Mesendoderm (in vitro differentiated cells): ENCODE results near the gene NRP1.

Source experiments
- DNase-seq: peaks from one replicate; pipeline ENCODE4 v3.0.0; 2013
- H2AK5ac ChIP-seq: 2 replicates; pipeline ENCODE4 v1.6.1; 2013; ENCODE audit warnings: low read length, inconsistent platforms
- H2BK120ac ChIP-seq: 2 replicates; pipeline ENCODE4 v1.6.1; 2013; ENCODE audit warnings: low read depth, mild to moderate bottlenecking, low read length, moderate library complexity, mixed read lengths
- H2BK15ac ChIP-seq: replicated peaks from 2 replicates; pipeline ENCODE4 v1.6.1; 2013; ENCODE audit warnings: low read depth, mild to moderate bottlenecking, moderate library complexity
- H2BK5ac ChIP-seq: 2 replicates; pipeline ENCODE4 v1.6.1; 2013; ENCODE audit warnings: low read length, inconsistent platforms
- H3K18ac ChIP-seq: 2 replicates; pipeline ENCODE4 v1.6.1; 2013; ENCODE audit warnings: mild to moderate bottlenecking, low read length, mixed read lengths
- H3K23ac ChIP-seq: one replicate; pipeline ENCODE4 v1.6.1; 2013; ENCODE audit warnings: low read length
- H3K27ac ChIP-seq: 2 replicates; pipeline ENCODE4 v1.5.1; 2013; ENCODE audit warnings: low read depth, mild to moderate bottlenecking, inconsistent platforms, low read length, moderate library complexity
- H3K27me3 ChIP-seq: 2 replicates; pipeline ENCODE4 v1.6.1; 2013; ENCODE audit warnings: low read length, control low read depth, mild to moderate bottlenecking, inconsistent platforms; ENCODE audit not compliant: insufficient read depth, poor library complexity
- H3K36me3 ChIP-seq: 2 replicates; pipeline ENCODE4 v1.6.1; 2013; ENCODE audit warnings: low read length, inconsistent platforms; ENCODE audit not compliant: control insufficient read depth, insufficient read depth
- H3K4ac ChIP-seq: one replicate; pipeline ENCODE4 v1.6.1; 2013; ENCODE audit warnings: low read depth, mild to moderate bottlenecking, low read length, moderate library complexity
- H3K4me1 ChIP-seq: 2 replicates; pipeline ENCODE4 v1.6.1; 2013; ENCODE audit warnings: low read depth, low read length, inconsistent platforms; ENCODE audit not compliant: control insufficient read depth
- H3K4me2 ChIP-seq: 2 replicates; pipeline ENCODE4 v1.6.1; 2013; ENCODE audit warnings: low read length
- H3K4me3 ChIP-seq: 2 replicates; pipeline ENCODE4 v1.5.1; 2013; ENCODE audit warnings: mild to moderate bottlenecking, low read length
- H3K56ac ChIP-seq: one replicate; pipeline ENCODE4 v1.6.1; 2013; ENCODE audit warnings: low read length
- H3K79me1 ChIP-seq: 2 replicates; pipeline ENCODE4 v1.6.1; 2013; ENCODE audit warnings: low read length, inconsistent platforms
- H3K79me2 ChIP-seq: 2 replicates; pipeline ENCODE4 v1.6.1; 2013; ENCODE audit warnings: mild to moderate bottlenecking, low read length; ENCODE audit not compliant: control insufficient read depth, insufficient read depth
- H3K9ac ChIP-seq: 2 replicates; pipeline ENCODE4 v1.6.1; 2013; ENCODE audit warnings: low read length, inconsistent platforms
- H4K5ac ChIP-seq: one replicate; pipeline ENCODE4 v1.6.1; 2013; ENCODE audit warnings: low read length
- H4K8ac ChIP-seq: one replicate; pipeline ENCODE4 v1.6.1; 2013; ENCODE audit warnings: low read depth, mild to moderate bottlenecking, control low read depth, low read length, moderate library complexity
- WGBS: extraction: QIAGEN DNeasy Blood & Tissue Kit; methylation state at CpG from one replicate; pipeline ENCODE4 v1.1.7; 2013; ENCODE audit warnings: low lambda C conversion rate, missing lambda C conversion rate; ENCODE audit not compliant: insufficient coverage; ENCODE audit errors: extremely low coverage; 5-methylcytosine and 5-hydroxymethylcytosine counted together

NRP1 gene

GRCh38 chr10:33273295-33274002 is 61.0 kb downstream of the NRP1 start:
- no peaks in the 10 kb centered on the region for H3K79me1 ChIP-seq
- H3K79me2 ChIP-seq, result no peaks in the 10 kb centered on the region
- H3K4me2 ChIP-seq, result no peak overlapping the region
- no peak overlapping the region for H4K5ac ChIP-seq
- no peak for DNase-seq
- WGBS, result no CpG with 5 or more reads among the region's 19 CpGs
- no peak overlapping the region for H3K18ac ChIP-seq
- no peak overlapping the region for H3K4ac ChIP-seq
- H3K4me3 ChIP-seq, result no peak overlapping the region
- H4K8ac ChIP-seq, result no peak overlapping the region
- H3K27me3 ChIP-seq, result no peaks in the 10 kb centered on the region
- H3K4me1 ChIP-seq, result peaks cover 5% of the 10 kb centered on the region
- no peak overlapping the region for H3K9ac ChIP-seq
- no peak overlapping the region for H2BK120ac ChIP-seq
- H2BK5ac ChIP-seq, result no peak overlapping the region
- no peaks in the 10 kb centered on the region for H3K36me3 ChIP-seq
- H3K56ac ChIP-seq, result no peak overlapping the region
- no peak overlapping the region for H3K27ac ChIP-seq
- no peak overlapping the region for H3K23ac ChIP-seq
- no peak overlapping the region for H2AK5ac ChIP-seq
- no peak overlapping the region for H2BK15ac ChIP-seq

DNA sequence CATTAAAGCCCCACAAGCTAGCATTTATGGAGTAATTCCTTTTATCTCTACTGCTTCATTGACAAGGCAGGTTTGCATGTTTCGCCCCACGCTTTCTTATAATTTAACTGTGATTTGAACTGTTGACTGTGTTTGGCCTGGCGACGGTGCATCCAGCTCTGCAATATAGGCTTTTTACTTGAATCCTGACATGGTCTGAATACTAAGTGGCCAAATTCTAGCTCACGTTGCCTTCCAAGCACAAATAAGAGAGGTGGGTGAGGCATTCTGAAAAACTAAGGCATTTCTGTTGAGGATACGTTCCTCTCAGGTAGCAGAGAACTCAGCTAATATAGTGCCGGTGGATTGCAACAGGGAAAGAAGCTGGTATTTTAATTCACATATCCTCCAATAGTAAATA is 61.8 kb downstream of the NRP1 start:
- no peak for DNase-seq

DNA sequence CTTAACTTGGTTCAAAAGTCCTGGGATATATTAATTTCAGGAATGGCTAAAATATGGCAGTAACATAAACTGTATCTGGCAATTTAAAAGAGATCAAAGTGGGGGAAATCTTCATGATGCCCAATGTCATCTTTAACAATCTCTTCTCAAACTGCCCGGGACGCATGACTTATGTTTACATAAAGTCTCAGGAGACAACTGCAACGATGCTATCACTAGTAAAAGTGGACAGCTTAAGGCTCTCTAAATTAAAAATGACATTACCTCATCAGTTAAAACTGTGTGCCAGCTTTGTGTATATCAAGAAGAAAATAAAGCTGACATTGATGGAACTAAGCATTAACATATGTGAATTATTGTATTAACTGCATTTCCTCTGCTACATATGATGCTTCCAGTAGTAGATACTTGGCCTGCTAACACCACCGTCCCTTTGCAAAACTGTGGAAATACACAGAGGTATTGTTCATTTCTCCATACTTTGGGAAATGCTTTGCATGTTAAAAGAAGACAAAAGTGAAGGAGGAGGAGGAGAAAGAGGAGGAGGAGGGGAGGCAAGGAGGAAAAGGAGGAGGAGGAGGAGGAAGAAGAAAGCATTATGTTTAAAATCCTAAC is 62.4 kb downstream of the NRP1 start:
- H3K79me1 ChIP-seq, result no peaks in the 10 kb centered on the region
- no peak overlapping the region for H3K9ac ChIP-seq
- no peaks in the 10 kb centered on the region for H3K79me2 ChIP-seq
- H3K4me2 ChIP-seq, result no peak overlapping the region
- H4K8ac ChIP-seq, result no peak overlapping the region
- no peak overlapping the region for H3K27ac ChIP-seq
- H3K18ac ChIP-seq, result no peak overlapping the region
- H3K56ac ChIP-seq, result no peak overlapping the region
- no peaks in the 10 kb centered on the region for H3K36me3 ChIP-seq
- H2BK5ac ChIP-seq, result no peak overlapping the region
- no peak overlapping the region for H2BK120ac ChIP-seq
- H3K23ac ChIP-seq, result no peak overlapping the region
- no peak overlapping the region for H3K4me3 ChIP-seq
- no peak overlapping the region for H3K4ac ChIP-seq
- H3K4me1 ChIP-seq, result peaks cover 5% of the 10 kb centered on the region
- WGBS, result no CpG with 5 or more reads among the region's 4 CpGs
- H3K27me3 ChIP-seq, result no peaks in the 10 kb centered on the region
- H2AK5ac ChIP-seq, result no peak overlapping the region
- no peak for DNase-seq
- no peak overlapping the region for H4K5ac ChIP-seq
- H2BK15ac ChIP-seq, result no peak overlapping the region

More for the DNA sequence above, 61.8 kb downstream of the NRP1 start:
- H3K23ac ChIP-seq, result no peak overlapping the region
- no peak overlapping the region for H3K9ac ChIP-seq
- no peaks in the 10 kb centered on the region for H3K79me1 ChIP-seq
- H3K79me2 ChIP-seq, result no peaks in the 10 kb centered on the region
- no peak overlapping the region for H3K4me3 ChIP-seq
- no peak overlapping the region for H4K5ac ChIP-seq
- H3K4me1 ChIP-seq, result peaks cover 5% of the 10 kb centered on the region
- H2BK15ac ChIP-seq, result no peak overlapping the region
- H2BK5ac ChIP-seq, result no peak overlapping the region
- H3K4me2 ChIP-seq, result no peak overlapping the region
- no peak overlapping the region for H4K8ac ChIP-seq
- H3K36me3 ChIP-seq, result no peaks in the 10 kb centered on the region
- no peak overlapping the region for H3K18ac ChIP-seq
- H3K56ac ChIP-seq, result no peak overlapping the region
- no peak overlapping the region for H2AK5ac ChIP-seq
- no peaks in the 10 kb centered on the region for H3K27me3 ChIP-seq
- H3K4ac ChIP-seq, result no peak overlapping the region
- H3K27ac ChIP-seq, result no peak overlapping the region
- no peak overlapping the region for H2BK120ac ChIP-seq
- no CpG with 5 or more reads among the region's 7 CpGs for WGBS

GRCh38 chr10:33270971-33271370 is 63.5 kb downstream of the NRP1 start:
- H3K36me3 ChIP-seq, result no peaks in the 10 kb centered on the region

DNA sequence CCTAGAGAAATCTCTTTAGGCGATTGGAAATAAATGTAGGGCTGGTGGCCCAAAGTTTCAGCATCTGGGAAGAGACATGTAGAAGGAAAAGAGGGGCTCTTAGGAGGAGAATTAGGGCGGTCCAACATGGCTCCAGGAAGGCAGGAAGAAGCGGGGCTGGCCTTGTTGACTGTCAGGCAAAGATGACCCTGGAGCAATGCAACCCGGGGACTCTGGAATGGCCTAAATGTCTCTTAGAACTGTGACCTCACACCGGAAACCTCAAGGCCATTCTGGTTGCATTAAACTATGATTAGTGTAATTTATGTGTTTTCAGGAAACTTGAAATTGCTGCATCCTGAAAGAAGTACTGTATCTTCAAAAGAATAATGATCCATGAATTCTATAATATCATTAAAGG is 66.8 kb downstream of the NRP1 start:
- no peak overlapping the region for H4K8ac ChIP-seq
- no peaks in the 10 kb centered on the region for H3K4me1 ChIP-seq
- no peak overlapping the region for H3K4me3 ChIP-seq
- H3K27ac ChIP-seq, result no peak overlapping the region
- no peaks in the 10 kb centered on the region for H3K27me3 ChIP-seq
- H2BK120ac ChIP-seq, result no peak overlapping the region
- H2BK5ac ChIP-seq, result no peak overlapping the region
- no peaks in the 10 kb centered on the region for H3K36me3 ChIP-seq
- no CpG with 5 or more reads among the region's 5 CpGs for WGBS
- H3K79me2 ChIP-seq, result no peaks in the 10 kb centered on the region
- no peak overlapping the region for H2BK15ac ChIP-seq
- H3K23ac ChIP-seq, result no peak overlapping the region
- H4K5ac ChIP-seq, result no peak overlapping the region
- no peak overlapping the region for H3K9ac ChIP-seq
- H3K79me1 ChIP-seq, result no peaks in the 10 kb centered on the region
- no peak overlapping the region for H3K56ac ChIP-seq
- no peak overlapping the region for H3K18ac ChIP-seq
- no peak overlapping the region for H3K4ac ChIP-seq
- H2AK5ac ChIP-seq, result no peak overlapping the region
- DNase-seq, result no peak
- no peak overlapping the region for H3K4me2 ChIP-seq

More at GRCh38 chr10:33270971-33271370, 63.5 kb downstream of the NRP1 start:
- H3K79me1 ChIP-seq, result no peaks in the 10 kb centered on the region
- H3K27ac ChIP-seq, result no peak overlapping the region
- no peak overlapping the region for H3K4me2 ChIP-seq
- no CpG with 5 or more reads among the region's 1 CpG for WGBS
- H3K18ac ChIP-seq, result no peak overlapping the region
- H3K27me3 ChIP-seq, result no peaks in the 10 kb centered on the region
- no peak overlapping the region for H2BK5ac ChIP-seq
- H3K4me3 ChIP-seq, result no peak overlapping the region
- H4K8ac ChIP-seq, result no peak overlapping the region
- no peak overlapping the region for H2BK15ac ChIP-seq
- no peak for DNase-seq
- peaks cover 5% of the 10 kb centered on the region for H3K4me1 ChIP-seq
- H3K4ac ChIP-seq, result no peak overlapping the region
- no peak overlapping the region for H3K56ac ChIP-seq
- H4K5ac ChIP-seq, result no peak overlapping the region
- H3K79me2 ChIP-seq, result no peaks in the 10 kb centered on the region
- no peak overlapping the region for H2BK120ac ChIP-seq
- H2AK5ac ChIP-seq, result no peak overlapping the region
- no peak overlapping the region for H3K23ac ChIP-seq
- H3K9ac ChIP-seq, result no peak overlapping the region
